Activated CD4-positive, alpha-beta T cell treated with anti-CD3 and anti-CD28 coated beads, Interleukin-10, Interleukin-2, amounts not matched to agents 100 ng/mL and 50 ng/mL, durations not matched to agents 16 hours and 8 hours (primary cell): ENCODE measurements around the gene CNPY2.
A peak's percentile ranks its signal among the peaks of the same experiment; 100 is the strongest.
"Not testable (repeated sequence)": the region's sequence is repeated elsewhere in the genome, so short reads cannot be mapped to it uniquely, and the experiment has no call there.

Source experiments
- DNase-seq: peaks from one replicate; pipeline ENCODE4 v3.0.0-alpha.2; 2020

The CNPY2 gene

DNA sequence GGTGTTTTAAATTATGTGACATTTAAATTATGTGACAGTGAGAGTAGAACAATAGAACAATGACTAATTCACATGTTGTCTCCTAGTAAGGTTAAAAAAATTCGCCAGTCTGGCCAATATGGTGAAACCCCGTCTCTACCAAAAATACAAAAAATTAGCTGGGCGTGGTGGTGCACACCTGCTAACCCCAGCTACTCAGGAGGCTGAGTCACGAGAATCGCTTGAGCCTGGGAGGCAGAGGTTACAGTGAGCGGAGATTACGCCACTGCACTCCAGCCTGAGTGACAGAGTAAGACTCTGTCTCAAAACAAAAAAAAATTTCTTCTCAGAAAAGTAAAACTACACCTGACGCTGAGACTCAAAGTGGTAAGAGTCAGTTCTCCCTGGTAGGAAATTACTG lies 18.4 kb downstream of the CNPY2 start:
- no peak for DNase-seq

DNA sequence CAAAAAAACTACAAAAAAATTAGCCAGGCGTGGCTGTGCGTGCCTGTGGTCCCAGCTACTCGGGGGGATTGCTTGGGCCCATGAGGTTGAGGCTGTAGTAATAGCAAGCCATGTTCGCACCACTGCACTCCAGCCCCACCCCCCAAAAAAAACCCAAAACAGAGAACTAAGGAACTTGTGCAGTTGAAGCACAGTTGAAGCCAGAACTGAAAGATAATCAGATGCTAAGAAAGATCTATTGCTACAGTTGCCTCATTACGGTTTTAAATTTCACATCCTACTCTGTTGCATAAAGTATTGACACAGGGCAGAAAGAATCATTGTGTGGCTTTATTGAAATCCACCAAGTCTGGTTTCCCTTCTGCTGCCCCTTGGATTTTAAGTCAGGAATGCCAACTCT lies 19.5 kb downstream of the CNPY2 start:
- DNase-seq, result no peak

DNA sequence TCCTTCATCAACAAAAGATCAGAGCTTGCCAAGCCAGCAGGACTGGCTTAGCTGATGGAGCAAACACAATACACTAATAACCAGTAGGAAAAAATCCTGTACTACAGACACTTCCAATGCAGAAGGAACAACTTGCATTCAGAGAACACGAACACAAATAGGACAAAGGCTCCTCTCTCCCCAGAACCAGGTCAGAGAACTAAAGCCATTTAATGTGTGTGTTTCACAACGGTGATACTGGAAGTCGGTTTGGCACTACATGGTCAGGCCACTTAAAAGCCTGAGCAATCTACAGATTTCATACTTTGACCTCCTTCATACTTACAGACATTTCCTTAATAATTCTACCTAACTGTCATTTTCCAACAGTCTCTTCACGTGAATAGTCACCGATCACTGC lies 22.0 kb downstream of the CNPY2 start:
- DNase-seq, result no peak

DNA sequence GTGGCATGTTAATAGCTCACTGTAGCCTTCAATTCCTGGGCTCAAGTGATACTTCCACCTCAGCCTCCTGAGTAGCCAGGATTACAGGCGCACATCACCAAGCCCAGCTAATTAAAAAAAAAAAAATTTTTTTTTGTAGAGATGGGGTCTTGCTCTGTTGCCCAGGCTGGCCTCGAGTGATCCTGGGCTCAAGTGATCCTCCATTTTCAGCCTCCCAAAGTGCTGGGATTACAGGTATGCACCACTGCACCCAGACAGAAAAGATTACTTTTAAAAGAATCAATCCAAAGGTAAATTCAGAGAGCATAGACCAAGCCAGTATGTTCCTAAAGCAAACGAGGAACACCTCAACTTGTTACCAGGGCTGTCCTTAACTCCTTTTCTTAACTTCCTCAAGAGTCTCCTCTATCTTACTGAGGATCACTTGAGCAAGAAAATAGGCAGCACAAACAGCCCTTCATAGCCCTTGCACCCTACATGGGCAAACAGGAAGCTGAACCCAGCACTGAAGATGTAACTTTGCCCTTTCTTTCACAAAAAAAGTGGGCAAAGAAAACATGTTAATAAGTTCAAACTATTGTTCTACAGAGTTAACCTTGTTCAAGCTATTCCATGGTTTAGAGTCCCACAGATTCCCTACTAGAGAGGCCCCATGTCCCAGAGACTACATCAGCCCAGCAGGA lies 26.9 kb downstream of the CNPY2 start:
- DNase-seq, result no peak

DNA sequence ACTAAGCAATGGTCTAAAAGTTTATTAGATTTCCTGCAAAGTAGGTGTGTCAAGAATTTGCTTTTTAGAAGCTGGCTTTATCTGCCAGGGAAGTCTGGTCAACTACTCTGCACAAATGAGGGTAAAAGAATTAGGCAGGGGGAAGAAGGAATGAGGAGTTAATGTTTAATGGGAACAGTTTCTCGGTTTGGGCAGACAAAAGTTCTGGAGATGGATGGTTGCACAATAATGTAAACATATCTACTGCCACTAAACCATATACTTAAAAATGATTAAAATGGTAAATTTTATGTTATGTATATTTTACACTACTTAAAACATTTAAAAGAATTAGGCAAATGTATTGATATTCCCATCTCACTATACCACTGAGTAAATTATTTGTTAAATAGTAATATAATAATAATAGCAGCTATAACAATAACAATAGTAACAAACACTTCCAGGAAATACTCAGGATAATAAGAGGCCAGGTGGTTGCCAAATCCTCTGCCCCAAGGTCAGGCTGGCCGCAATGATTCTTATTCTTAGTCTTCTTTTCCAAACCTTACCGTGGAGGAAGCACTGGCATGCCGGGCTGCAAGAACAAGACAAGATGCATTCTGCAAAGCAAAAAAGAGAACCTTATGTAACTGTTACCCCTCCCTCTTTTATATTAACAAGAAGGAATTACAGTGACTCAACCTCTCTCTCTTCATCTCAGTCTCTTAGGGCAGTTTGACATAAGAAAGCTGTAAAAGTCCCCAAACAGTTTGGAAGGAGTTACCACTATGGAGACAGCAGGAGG lies 29.6 kb downstream of the CNPY2 start:
- DNase-seq, result no peak

DNA sequence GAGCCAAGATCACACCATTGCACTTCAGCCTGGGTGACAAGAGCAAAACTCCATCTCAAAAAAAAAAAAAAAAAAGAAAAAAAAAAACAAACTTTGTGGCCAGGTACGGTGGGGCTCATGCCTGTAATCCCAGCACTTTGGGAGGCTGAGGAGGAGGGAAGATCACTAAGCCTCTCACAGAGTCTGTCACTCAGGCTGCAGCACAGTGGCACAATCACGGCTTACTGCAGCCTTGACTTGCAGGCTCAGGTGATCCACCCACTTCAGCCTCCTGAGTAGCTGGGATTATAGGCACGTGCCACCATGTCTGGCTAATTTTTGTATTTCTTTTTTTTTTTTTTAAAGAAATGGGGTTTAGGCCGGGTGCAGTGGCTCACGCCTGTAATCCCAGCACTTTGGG lies 31.5 kb downstream of the CNPY2 start:
- not testable (repeated sequence) for DNase-seq

DNA sequence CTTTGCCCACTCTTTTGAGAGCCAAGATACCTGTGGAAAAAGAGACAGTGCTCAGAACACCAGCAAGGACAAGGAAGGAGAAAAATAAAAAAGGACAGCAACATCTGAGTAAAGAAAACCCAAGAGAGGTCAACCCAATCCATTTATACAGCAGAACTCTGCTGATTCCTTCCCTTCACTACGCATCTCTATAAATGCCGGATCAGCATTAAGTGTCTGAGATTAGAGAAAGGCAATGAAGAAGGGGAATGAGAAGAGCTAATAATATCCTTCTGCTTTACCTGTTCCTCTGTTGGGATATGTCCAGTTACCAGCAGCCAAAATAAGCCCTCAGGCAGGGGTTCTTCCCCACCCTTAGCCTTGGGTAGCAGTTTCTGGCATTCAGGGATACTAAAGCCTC lies 33.2 kb downstream of the CNPY2 start:
- DNase-seq, result no peak

DNA sequence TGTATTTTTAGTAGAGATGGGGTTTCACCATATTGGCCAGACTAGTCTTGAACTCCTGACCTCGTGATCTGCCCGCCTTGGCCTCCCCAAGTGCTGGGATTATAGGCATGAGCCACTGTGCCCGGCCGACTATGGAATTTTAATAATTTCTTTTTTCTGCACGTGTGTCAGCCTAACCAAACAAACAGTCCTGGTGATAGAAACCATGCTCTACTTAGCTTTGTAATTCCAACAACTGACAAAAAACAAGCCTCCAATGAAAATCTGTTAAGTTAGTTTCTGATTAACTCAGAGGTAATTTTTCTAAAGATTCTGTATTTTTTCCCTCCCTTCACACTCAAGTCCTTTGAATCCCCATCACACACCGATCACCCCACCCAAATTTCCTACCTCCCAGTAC lies 33.8 kb downstream of the CNPY2 start:
- DNase-seq, result no peak

DNA sequence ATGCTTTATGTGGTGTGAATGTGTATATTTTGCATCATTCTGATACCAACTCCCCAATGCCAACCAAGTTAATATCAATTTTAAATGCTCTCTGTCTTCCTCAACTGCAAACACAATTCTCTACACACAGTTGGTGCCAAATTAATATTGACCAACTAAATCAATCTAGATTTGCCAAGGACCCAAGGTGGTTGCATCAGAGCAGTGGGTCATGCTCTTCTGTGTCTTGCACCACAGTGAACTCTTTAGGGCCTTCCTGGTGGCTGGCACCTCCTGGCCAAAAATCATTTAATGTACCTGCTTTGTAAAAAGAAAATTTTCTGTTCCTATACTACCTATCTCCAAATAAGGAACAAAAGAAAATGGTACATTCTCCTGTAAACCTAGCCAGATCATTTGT lies 34.9 kb downstream of the CNPY2 start:
- DNase-seq, result no peak

DNA sequence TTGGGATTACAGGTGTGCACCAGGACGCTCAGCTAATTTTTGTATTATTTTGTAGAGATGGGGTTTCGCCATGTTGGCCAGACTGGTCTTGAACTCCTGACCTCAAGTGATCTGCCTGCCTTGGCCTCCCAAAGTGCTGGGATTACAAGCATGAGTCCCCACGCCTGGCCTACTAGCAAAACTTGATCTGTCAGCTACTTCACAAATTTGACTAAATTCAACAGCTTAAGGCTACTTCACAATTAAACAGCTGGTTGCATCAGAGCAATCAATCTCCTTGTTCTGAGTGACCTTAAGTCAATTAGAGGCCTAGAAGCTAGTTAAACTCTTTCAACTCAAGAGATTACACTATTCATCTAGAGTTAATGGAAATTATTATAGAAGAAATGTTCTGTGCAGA lies 36.9 kb downstream of the CNPY2 start:
- DNase-seq, result no peak

DNA sequence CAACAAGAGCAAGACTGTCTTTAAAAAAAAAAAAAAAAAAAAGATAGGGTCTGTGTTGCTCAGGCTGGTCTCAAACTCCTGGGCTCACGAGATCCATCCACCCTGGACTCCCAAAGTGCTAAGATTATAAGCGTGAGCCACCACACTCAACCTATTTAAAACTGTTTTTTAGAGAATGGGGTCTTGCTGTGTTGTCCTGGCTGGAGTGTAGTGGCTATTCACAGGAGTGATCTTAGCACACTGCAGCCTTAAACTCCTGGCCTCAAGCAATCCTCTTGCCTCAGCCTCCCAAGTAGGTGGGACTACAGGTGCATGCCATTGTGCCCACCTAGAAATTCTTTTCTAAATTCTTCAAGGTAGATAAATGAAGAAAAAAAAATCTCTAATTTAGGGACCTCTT lies 41.5 kb downstream of the CNPY2 start:
- DNase-seq, result no peak

DNA sequence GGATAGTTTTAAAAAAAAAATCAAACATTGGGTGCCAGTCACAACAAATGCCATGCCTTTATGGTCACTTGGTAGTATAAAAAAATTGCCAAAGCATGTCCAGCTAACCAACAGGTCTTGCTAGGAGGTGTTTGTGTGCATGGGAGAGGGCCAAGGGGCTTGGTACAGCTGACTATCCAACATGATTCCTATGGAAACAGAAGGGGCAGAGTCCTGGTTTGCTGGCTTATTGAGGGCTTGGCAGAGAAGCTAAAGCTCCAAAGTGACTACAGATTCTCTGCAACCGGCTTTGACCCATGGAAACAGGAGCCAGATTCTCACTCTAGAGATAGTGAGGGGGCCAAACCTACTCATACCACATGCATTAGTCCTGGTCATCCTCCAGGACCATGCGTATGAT lies 43.3 kb downstream of the CNPY2 start:
- not testable (repeated sequence) for DNase-seq

DNA sequence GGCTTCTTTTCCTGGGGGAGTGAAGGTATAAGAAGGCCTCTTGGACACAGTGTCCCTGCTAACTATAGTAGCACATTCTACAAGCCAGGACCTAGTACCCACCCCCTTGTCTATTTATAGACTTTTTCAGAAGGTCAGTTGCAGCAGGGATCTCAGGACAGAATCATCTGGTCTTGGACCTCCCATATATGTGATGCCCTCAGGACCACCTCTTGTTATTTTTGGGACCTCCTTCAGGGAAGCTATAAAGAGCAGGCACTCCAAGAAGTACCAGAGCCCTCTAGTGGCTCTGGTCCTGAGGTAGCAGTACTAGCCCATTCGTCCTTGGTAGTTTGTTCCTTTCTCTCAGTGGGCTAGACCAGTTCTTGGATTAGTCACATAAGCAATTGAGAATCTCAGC lies 44.8 kb downstream of the CNPY2 start:
- peak; percentile 22 for DNase-seq

DNA sequence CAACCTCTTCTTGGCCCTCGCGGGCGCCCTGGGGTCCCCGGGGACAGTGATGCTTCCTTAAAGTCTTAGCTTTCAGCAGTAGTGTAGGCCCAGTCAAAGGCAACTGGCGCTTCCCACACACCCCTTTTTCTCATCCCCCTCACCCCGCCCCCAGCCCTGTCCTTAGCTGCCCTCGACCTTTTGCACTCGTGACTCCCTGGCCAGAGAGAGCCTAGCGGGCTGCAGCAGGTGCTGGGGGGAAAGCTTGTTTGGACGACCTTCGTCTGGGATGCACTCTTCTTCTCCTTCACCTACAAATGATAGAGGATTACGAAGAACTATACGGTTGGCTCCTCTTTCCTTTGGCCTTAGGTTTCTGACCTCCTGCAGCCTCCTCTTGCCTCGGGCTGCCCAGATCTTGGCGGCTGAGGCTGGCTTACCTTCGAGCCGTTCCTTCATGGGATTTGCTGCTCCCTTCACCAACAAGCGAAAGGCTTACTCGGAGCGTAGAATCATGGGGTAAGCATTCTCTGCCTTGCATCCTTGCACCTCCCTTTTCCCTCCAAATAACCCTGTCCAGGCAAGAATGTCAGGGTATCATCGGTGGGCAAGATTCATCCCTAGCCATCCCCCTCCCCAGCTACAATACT lies 48.2 kb downstream of the CNPY2 start:
- no peak for DNase-seq

DNA sequence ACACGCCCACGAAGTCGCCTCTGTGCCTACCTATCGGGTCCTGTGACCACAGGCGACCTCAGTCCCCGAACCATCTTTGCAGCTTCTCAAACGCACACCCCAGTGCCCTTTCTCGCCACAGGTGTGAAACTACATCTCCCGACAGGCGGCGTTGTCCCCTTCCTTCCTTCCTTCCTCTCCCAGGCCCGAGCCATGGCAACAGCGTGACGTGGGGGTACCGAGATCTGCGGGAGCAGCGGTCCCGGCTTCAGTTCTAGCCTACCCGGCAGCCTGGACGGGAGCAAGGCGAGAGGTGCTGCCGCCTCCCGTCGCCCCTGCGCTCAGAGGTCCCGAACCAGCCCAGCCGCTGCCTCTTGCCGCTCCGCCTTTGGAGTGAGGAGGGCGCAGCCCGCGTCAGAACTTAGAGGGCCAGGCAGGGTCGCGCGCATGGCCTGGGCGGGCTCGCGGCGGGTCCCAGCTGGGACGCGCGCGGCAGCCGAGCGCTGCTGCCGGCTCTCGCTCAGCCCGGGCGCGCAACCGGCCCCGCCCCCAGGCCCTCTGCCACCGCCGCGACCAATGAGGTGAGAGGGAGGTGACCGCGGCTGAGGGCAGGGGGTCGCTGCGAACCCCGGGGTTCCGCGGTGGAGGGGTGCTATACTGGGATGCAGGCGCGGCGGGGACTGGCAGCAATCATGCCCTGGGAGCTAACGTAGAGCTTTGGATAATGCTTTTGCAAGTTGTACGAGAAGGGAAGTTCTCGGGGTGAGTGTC lies 48.9 kb downstream of the CNPY2 start, which contains the start of gene COQ10A:
Gene COQ10A, plus strand, starts transcription at position 250 of the 750 bp plus-strand sequence. Its CDS starts 177 bp downstream, at position 427.
- DNase-seq, result peak; percentile 89

DNA sequence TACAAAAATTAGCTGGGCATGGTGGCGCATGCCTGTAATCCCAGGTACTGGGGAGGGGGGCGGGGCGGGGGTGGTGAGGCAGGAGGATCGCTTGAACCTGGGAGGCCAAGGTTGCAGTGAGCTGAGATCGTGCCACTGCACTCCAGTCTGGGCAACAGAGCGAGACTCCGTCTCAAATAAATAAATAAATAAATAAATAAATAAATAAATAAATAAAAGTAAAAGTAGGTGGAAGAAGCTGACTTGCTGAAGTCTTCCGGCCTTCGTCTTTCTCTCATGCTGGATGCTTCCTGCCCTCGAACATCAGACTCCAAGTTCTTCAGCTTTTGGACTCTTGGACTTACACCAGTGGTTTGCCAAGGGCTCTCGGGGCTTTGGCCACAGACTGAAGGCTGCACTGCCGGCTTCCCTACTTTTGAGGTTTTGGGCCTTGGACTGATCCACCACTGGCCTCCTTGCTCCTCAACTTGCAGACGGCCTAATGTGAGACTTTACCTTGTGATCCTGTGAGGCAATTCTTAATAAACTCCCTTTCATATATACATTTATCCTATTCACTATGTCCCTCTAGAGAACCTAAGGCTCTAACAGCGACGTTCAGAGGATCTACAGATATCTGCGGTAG lies 49.6 kb downstream of the CNPY2 start:
- DNase-seq, result not testable (repeated sequence)

DNA sequence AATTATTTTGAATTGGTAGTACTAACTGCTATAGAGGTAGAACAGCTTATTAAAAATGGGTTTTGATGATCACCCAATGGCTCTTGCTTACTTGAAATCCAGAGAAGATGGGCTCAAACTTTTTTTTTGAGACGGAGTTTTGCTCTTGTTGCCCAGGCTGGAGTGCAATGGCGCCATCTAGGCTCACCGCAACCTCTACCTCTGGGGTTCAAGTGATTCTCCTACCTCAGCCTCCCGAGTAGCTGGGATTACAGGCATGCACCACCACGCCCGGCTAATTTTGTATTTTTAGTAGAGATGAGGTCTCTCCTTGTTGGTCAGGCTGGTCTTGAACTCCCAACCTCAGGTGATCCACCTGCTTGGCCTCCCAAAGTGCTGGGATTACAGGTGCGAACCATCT lies 52.8 kb downstream of the CNPY2 start:
- DNase-seq, result not testable (repeated sequence)

DNA sequence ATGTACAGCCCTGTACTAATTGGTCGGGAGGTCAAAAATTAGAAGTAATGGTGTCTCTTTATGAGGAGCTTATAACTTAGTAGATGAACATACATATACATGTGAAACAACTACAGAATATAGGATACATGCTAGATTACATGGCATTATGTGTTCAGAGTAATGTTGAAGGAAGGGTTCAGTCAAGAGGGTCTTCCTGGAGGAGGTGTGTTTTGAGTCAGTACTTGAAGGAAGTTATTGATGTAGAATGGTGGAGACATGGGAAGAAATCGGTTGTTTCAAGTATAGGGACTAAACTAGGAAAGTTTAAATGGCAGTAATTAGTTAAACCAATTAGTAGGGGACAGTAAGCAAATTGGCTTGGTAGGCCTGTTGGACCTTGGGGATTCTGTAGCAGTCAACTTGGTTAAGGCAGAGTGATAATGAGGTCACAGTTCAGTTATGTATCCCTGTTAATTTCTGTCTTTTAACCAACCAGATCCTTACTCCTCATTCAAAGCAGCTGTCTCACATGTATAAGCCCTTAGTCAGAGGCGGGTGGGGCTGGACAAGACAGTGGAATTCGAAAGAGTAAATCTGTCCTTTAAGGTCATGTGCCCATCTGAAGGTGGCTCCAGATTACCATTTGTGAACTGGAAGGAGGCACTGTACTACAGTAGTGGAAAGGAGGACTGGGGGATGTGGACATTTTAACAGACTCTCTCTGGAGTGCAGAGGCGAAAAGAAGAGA lies 54.1 kb downstream of the CNPY2 start:
- no peak for DNase-seq

DNA sequence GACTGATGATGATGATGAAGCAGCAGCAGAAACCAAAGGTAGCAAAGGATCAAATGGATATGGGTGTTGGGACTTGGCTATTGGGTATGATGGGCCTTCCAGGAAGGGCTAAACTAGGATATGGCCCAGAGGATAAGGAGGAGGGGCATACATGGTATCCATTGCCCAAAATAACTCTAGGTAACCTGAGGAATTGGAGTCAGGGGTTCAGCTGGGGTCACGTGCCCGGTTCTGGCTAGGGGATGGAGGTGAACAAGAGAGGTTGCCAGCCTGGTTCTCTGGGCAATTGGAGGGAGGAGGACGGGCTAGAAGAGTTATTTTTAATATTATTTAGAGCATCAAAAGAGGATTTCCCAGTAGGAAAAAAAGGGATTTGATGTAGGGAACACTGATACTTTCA lies 54.9 kb downstream of the CNPY2 start:
- no peak for DNase-seq

DNA sequence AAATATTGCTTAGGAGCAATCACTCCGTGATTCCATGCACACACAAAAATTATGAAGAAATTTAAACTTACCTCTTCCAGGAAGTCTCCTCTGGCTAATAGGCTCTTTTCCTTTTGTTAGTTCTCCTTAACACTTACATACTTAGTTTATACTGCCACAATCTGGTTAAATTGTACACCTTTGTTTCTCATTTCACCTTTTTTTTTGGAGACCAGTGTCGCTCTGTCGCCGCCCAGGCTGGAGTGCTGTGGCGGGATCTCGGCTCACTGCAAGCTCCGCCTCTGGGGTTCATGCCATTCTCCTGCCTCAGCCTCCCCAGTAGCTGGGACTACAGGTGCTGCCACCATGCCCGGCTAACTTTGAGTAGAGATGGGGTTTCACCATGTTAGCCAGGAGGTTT lies 55.4 kb downstream of the CNPY2 start:
- no peak for DNase-seq
